KOPT-K1 (cell line): ENCODE results near the gene CACNA1H.
"Not testable (repeated sequence)": the region's sequence is repeated elsewhere in the genome, so short reads cannot be mapped to it uniquely, and the experiment has no call there.

Source experiments
- H3K27ac ChIP-seq: fragments of 200-600 bp; sonication (generic); 2 replicates; pipeline ENCODE4 v1.5.1; 2016; ENCODE audit warnings: antibody characterized with exemption, mild to moderate bottlenecking, low read depth, low read length; ENCODE audit not compliant: poor library complexity, severe bottlenecking
- H3K36me3 ChIP-seq: fragments of 200-600 bp; sonication (generic); 2 replicates; pipeline ENCODE4 v1.5.1; 2017; ENCODE audit warnings: antibody characterized with exemption, mild to moderate bottlenecking, low read length, moderate library complexity; ENCODE audit not compliant: insufficient read depth
- H3K9me3 ChIP-seq: fragments of 200-600 bp; sonication (generic); 2 replicates; pipeline ENCODE4 v1.5.1; 2017; ENCODE audit warnings: antibody characterized with exemption, low read length, mild to moderate bottlenecking; ENCODE audit not compliant: insufficient read depth, poor library complexity, severe bottlenecking

Gene CACNA1H

GRCh38 chr16:1229476-1229875 is 76.6 kb downstream of the CACNA1H start:
- H3K9me3 ChIP-seq, H3K27ac ChIP-seq, H3K36me3 ChIP-seq: not testable (repeated sequence)

- not testable (repeated sequence) for H3K27ac ChIP-seq, H3K9me3 ChIP-seq, H3K36me3 ChIP-seq
These were observed 77.2 kb downstream of the CACNA1H start, which contains the start of gene TPSB2 for GRCh38 chr16:1230084-1230470. TSS of gene TPSB2 (minus strand) at chr16:1230184. CDS start at chr16:1229951, 233 bp downstream.

GRCh38 chr16:1230471-1231212 is 77.7 kb downstream of the CACNA1H start:
- H3K27ac ChIP-seq, H3K36me3 ChIP-seq, H3K9me3 ChIP-seq: not testable (repeated sequence)

- H3K36me3 ChIP-seq, H3K9me3 ChIP-seq, H3K27ac ChIP-seq: not testable (repeated sequence)
These were observed 78.4 kb downstream of the CACNA1H start for GRCh38 chr16:1231301-1231700.

- H3K27ac ChIP-seq, H3K9me3 ChIP-seq, H3K36me3 ChIP-seq: not testable (repeated sequence)
These were observed 79.3 kb downstream of the CACNA1H start for GRCh38 chr16:1232049-1232748.

- not testable (repeated sequence) for H3K27ac ChIP-seq, H3K9me3 ChIP-seq, H3K36me3 ChIP-seq
These were observed 83.8 kb downstream of the CACNA1H start for GRCh38 chr16:1236659-1237058.

GRCh38 chr16:1237990-1238389 is 85.1 kb downstream of the CACNA1H start:
- H3K27ac ChIP-seq, result no peak overlapping the region

GRCh38 chr16:1238909-1239308 is 86.0 kb downstream of the CACNA1H start:
- H3K36me3 ChIP-seq, H3K9me3 ChIP-seq, H3K27ac ChIP-seq: not testable (repeated sequence)

More at GRCh38 chr16:1237990-1238389, 85.1 kb downstream of the CACNA1H start:
- Histone ChIP-seq H3K36me3 (no peaks in the 10 kb centered on the region), H3K9me3 (no peaks in the 10 kb centered on the region)

- not testable (repeated sequence) for H3K27ac ChIP-seq, H3K9me3 ChIP-seq, H3K36me3 ChIP-seq
These were observed 86.7 kb downstream of the CACNA1H start for GRCh38 chr16:1239575-1239974.

GRCh38 chr16:1240436-1240835 is 87.5 kb downstream of the CACNA1H start, which contains the start of gene TPSAB1:
TSS of gene TPSAB1 (plus strand) at chr16:1240705. CDS start at chr16:1240939, 234 bp downstream.
- H3K27ac ChIP-seq, H3K36me3 ChIP-seq, H3K9me3 ChIP-seq: not testable (repeated sequence)

- not testable (repeated sequence) for H3K36me3 ChIP-seq, H3K27ac ChIP-seq, H3K9me3 ChIP-seq
These were observed 88.2 kb downstream of the CACNA1H start for GRCh38 chr16:1241081-1241480.

GRCh38 chr16:1243363-1243762 is 90.5 kb downstream of the CACNA1H start:
- H3K36me3 ChIP-seq, H3K9me3 ChIP-seq, H3K27ac ChIP-seq: not testable (repeated sequence)

GRCh38 chr16:1243907-1244850 is 91.3 kb downstream of the CACNA1H start:
- H3K27ac ChIP-seq, H3K36me3 ChIP-seq, H3K9me3 ChIP-seq: not testable (repeated sequence)

- no peak overlapping the region for H3K27ac ChIP-seq
- H3K36me3 ChIP-seq, result no peaks in the 10 kb centered on the region
- H3K9me3 ChIP-seq, result no peaks in the 10 kb centered on the region
These were observed 92.0 kb downstream of the CACNA1H start for GRCh38 chr16:1244881-1245280.

GRCh38 chr16:1245452-1246020 is 92.6 kb downstream of the CACNA1H start:
- Histone ChIP-seq H3K36me3 (no peaks in the 10 kb centered on the region), H3K9me3 (no peaks in the 10 kb centered on the region), H3K27ac (no peak overlapping the region)
